Psoas muscle (tissue), 8 donors: ENCODE data around the gene TMEM82. TPM values are rescaled to one million over a fixed set of nuclear protein-coding genes. Genes with fewer than 3 reads are reported as not detected.

Source experiments
- ATAC-seq, 4 donors: fragments of 200-7000 bp; cut with Tn5 transposase; one replicate each; pipeline ENCODE4 v1.9.1; 2020; ENCODE audit warnings: moderate library complexity in 3 of 4, mild to moderate bottlenecking in 2 of 4
- DNase-seq, 2 donors: peaks; one replicate each; pipeline ENCODE4 v3.0.0-alpha.2; 2020
- H3K27ac ChIP-seq: fragments of 200-600 bp; one replicate; pipeline ENCODE4 v1.8.0; 2022
- H3K27me3 ChIP-seq, 3 donors: fragments of 200-600 bp in 1 of 3; one replicate each; pipeline versions ENCODE4 v1.6.1 to v1.8.0; 2013 to 2022; ENCODE audit warnings: low read length in 2 of 3, mild to moderate bottlenecking in 2 of 3, moderate library complexity in 1 of 3; ENCODE audit not compliant: insufficient read depth in 3 of 3
- H3K36me3 ChIP-seq, 2 donors: fragments of 200-600 bp in 1 of 2; one replicate each; pipeline versions ENCODE4 v1.6.1 to v1.8.0; 2013 to 2022; ENCODE audit warnings: low read depth in 1 of 2, mild to moderate bottlenecking in 1 of 2, moderate library complexity in 1 of 2; ENCODE audit not compliant: insufficient read depth in 1 of 2
- H3K4me1 ChIP-seq: fragments of 200-600 bp; one replicate; pipeline ENCODE4 v1.8.0; 2022
- H3K4me3 ChIP-seq: fragments of 200-600 bp; one replicate; pipeline ENCODE4 v1.8.0; 2022; ENCODE audit warnings: mild to moderate bottlenecking
- H3K9me3 ChIP-seq: fragments of 200-600 bp; one replicate; pipeline ENCODE4 v1.8.0; 2022
- CTCF ChIP-seq: fragments of 200-600 bp; IDR thresholded peaks from one replicate; pipeline ENCODE4 v1.8.0; 2022; ENCODE audit warnings: antibody characterized with exemption
- WGBS, 3 donors: extraction: QIAGEN DNeasy Blood & Tissue Kit; methylation state at CpG; one replicate each; pipeline versions ENCODE4 v1.1.6 to v1.1.7; 2013; 5-methylcytosine and 5-hydroxymethylcytosine counted together
- intact Hi-C, 2 donors: fragments of 100-400 bp; cut with DNase I; formaldehyde crosslinking; loops; one replicate each; pipeline versions ENCODE4 v1.11.0 to v1.14.2; 2022
- polyA plus RNA-seq, 3 donors: library from polyadenylated mRNA; stranded (reverse); fragments of 200-250 nt; gene quantifications; one replicate each; pipeline ENCODE4 v1.2.3, GENCODE V29; 2013
- total RNA-seq, 4 donors: library from RNA; stranded (reverse); fragmentation: NEBNext Ultra II Directional in 2 of 4; extraction: Animal tissue kit (Norgen Biotek cat#: 25700) in 2 of 4; gene quantifications; one replicate each; pipeline versions ENCODE4 v1.2.1 to v1.2.4, GENCODE V29; 2021 to 2023
- donor health status: healthy with polysubstance abuse.
- donor health status: DM: no; HTN: no; CAD: no; lungs with moderate emphysema.
- donor health status: Bipolar disorder and iron deficiency.
- donor health status: healthy.
- donor health status: DM: yes; HTN: yes; CAD: no.
- donor health status: DM: no; HTN: no; CAD: no.
- donor health status: DM: no; HTN: no; CAD: no.
- donor health status: DM: yes; HTN: yes; CAD: no.

Gene TMEM82
- total and polyA plus RNA-seq, 7 donors, result not detected

DNA sequence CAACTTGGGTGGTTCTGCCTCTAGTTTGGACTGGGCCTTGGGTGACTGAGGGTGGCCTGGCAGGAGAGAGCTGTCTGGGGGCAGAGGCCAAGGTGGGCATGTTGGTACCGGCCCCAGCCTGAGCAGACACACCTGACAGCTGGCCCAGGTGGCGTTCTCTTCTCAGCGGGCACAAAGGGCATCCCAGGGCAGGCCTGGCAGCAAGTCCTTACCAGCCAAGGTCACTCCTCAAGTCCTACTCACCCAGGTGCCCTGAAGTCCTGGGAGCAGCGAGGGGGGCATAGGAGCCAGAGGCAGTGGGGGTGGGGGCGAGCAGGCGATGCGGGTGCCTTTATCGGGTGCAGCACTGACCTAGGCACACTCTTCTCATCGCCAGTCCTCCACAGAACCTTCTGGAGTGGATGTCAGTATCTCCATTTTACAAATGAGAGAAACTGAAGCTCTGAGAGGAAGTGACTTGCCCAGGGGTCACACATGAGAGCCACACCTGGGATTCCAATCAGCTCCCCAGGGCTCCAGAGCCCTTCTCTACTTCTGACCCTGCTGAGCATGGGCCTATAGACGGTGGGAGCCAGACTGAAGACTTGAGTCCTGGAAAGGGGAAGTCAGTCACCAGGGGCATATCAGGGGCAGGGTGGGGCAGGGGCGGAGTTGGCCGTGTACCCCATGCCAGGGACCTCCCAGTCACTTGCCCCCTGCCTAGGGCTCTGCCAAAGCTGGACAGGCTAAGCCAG lies 6.8 kb upstream of the TMEM82 start:
- WGBS, 3 donors, result 42 to 49% (median 45%) methylated on average over 11 to 12 of the region's 12 CpGs
- ATAC-seq (peak; percentile 10 to 27 (median 14)), DNase-seq (peak in 1 of 2 donors; percentile 58)
- Histone ChIP-seq H3K27ac (peak overlapping the region; percentile 95), H3K4me3 (no peak overlapping the region), H3K36me3 (peaks cover 0 to 50% of the 10 kb centered on the region in 2 donors), H3K9me3 (no peaks in the 10 kb centered on the region), H3K27me3 (no peaks in the 10 kb centered on the region), H3K4me1 (peaks cover 19% of the 10 kb centered on the region)
- no peak for TF ChIP-seq CTCF
- intact Hi-C loops, result loop anchor here (5.0 kb wide), 2 partner anchors 153 to 208 kb away; partner anchors contain the start of gene DNAJC16 (in 1 of the 2)

GRCh38 chr1:15736038-15736891 lies 6.0 kb upstream of the TMEM82 start, which contains the start of gene SLC25A34:
Gene SLC25A34 (plus strand): TSS chr1:15736258. CDS start chr1:15736486, 228 bp downstream.
- intact Hi-C loops, result loop anchor here (5.0 kb wide), 2 partner anchors 154 to 209 kb away; partner anchors contain the start of gene DNAJC16 (in 1 of the 2)
- Histone ChIP-seq H3K4me1 (peaks cover 23% of the 10 kb centered on the region), H3K27ac (peak within 1 kb of the TSS; percentile 95), H3K27me3 (no peaks in the 10 kb centered on the region), H3K4me3 (peak within 1 kb of the TSS; percentile 70), H3K9me3 (no peaks in the 10 kb centered on the region), H3K36me3 (peaks cover 0 to 42% of the 10 kb centered on the region in 2 donors)
- peak; percentile 86 to 90 (median 88) for ATAC-seq
- TF ChIP-seq CTCF, result no peak
- 28 to 50% (median 32%) methylated on average over 32 to 35 of the region's 35 CpGs for WGBS, 3 donors
- DNase-seq, result peak; percentile 86 to 95

DNA sequence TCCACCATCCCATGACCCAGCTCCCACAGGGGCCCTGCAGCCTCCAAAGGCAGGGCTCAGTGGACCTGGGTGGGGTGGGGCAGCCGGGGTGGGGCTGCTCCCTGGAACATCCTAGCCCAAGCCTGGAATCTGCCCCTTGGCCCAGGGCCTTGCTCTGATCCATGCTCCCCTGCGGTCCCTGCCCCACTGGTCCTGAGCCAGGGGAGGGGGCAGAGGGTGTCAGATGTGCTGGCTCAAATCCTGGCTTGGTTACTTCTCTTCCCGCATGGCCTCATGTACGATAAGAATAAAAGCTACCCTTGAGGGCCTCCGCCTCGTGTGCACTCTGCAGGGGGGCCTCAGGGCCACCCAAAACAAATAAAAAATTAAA lies 5.4 kb upstream of the TMEM82 start:
- Histone ChIP-seq H3K27me3 (no peaks in the 10 kb centered on the region), H3K9me3 (no peaks in the 10 kb centered on the region), H3K4me1 (peaks cover 23% of the 10 kb centered on the region), H3K4me3 (peak overlapping the region; percentile 70), H3K36me3 (peaks cover 0 to 36% of the 10 kb centered on the region in 2 donors), H3K27ac (peak overlapping the region; percentile 95)
- peak in 3 of 4 donors; percentile 2 to 30 (median 12) for ATAC-seq
- 22 to 26% (median 25%) methylated on average over 6 of the region's 6 CpGs for WGBS, 3 donors
- TF ChIP-seq CTCF, result no peak
- peak in 1 of 2 donors; percentile 58 for DNase-seq
- intact Hi-C loops, result loop anchor here (5.0 kb wide), 2 partner anchors 155 to 210 kb away; partner anchors contain the start of gene DNAJC16 (in 1 of the 2)

DNA sequence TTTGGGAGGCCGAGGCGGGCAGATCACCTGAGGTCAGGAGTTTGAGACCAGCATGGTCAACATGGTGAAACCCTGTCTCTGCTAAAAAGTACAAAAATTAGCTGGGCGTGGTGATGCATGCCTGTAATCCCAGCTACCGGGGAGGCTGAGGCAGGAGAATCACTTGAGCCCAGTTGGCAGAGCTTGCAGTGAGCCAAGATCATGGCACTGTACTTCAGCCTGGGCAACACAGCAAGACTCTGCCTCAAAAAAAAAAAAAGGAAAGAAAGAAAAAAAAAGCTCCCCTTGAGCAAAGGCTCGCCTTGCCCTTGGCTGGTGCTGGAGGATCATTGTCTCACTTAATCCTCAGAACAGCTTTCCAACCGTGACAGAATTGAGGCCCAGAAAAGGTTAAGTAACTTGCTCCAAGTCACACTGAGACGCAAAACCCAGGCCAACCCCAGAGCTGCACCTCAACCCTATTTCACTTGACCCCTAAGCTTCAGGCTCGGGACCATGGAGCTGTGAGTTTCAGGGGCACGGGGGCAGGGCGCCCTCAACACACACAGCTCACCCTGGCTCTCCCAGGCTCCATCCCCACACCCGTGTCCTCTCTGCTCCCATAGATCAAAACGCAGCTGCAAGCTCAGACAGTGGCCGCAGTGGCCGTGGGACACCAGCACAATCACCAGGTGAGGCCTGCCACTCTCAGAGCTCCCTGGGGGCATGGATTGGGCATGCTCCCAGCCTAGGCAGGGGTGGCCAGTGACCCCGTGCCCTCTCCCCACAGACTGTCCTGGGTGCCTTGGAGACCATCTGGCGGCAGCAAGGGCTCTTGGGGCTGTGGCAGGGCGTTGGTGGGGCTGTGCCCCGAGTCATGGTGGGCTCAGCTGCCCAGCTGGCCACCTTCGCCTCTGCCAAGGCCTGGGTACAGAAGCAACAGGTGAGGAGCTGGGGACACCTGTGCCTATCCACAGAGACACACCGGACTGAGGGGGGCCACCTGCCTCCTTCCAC lies 4.7 kb upstream of the TMEM82 start:
- intact Hi-C loops, result loop anchor here (5.0 kb wide), 2 partner anchors 155 to 210 kb away; partner anchors contain the start of gene DNAJC16 (in 1 of the 2)
- Histone ChIP-seq H3K27me3 (no peaks in the 10 kb centered on the region), H3K36me3 (peaks cover 0 to 28% of the 10 kb centered on the region in 2 donors), H3K27ac (peak overlapping the region; percentile 95), H3K4me1 (peaks cover 23% of the 10 kb centered on the region), H3K4me3 (peak overlapping the region; percentile 70), H3K9me3 (no peaks in the 10 kb centered on the region)
- ATAC-seq, result no peak
- DNase-seq, result peak in 1 of 2 donors; percentile 57
- 32 to 46% (median 36%) methylated on average over 19 to 20 of the region's 20 CpGs for WGBS, 3 donors
- no peak for TF ChIP-seq CTCF
